Kidney (tissue), 22 donors: ENCODE measurements around the gene CFH. TPM values are rescaled to one million over a fixed set of nuclear protein-coding genes. Genes with fewer than 3 reads are reported as not detected.
A peak's percentile ranks its signal among the peaks of the same experiment; 100 is the strongest.

Experiments used
- DNase-seq, 5 donors: peaks; one replicate each; pipeline ENCODE4 v3.0.0-alpha.2; 2013 to 2020
- FAIRE-seq: peaks from 2 replicates; lab custom pipeline; 2012; peaks lifted over from hg19 to GRCh38; lab: Jason Lieb, UNC
- H3K27ac ChIP-seq, 2 donors: one replicate each; pipeline ENCODE4 v1.7.0; 2013; ENCODE audit warnings: low read depth in 2 of 2, low read length in 2 of 2, inconsistent platforms in 1 of 2
- H3K27me3 ChIP-seq: one replicate; pipeline ENCODE4 v1.7.1; 2013; ENCODE audit warnings: low read length, inconsistent platforms; ENCODE audit not compliant: control insufficient read depth, insufficient read depth
- H3K36me3 ChIP-seq, 3 donors: one replicate each; pipeline versions ENCODE4 v1.7.0 to v1.7.1; 2013; ENCODE audit warnings: low read length in 3 of 3, control low read depth in 1 of 3, inconsistent platforms in 1 of 3; ENCODE audit not compliant: insufficient read depth in 3 of 3, control insufficient read depth in 2 of 3
- H3K4me1 ChIP-seq, 3 donors: one replicate each; pipeline versions ENCODE4 v1.7.0 to v1.7.1; 2013; ENCODE audit warnings: low read length in 3 of 3, inconsistent platforms in 1 of 3, low read depth in 1 of 3; ENCODE audit not compliant: control insufficient read depth in 2 of 3, insufficient read depth in 2 of 3
- H3K4me3 ChIP-seq, 3 donors: one replicate each; pipeline versions ENCODE4 v1.7.0 to v1.8.1; 2013; ENCODE audit warnings: low read length in 3 of 3, control low read depth in 1 of 3, inconsistent platforms in 1 of 3
- H3K9ac ChIP-seq, 3 donors: one replicate each; pipeline versions ENCODE4 v1.7.0 to v1.7.1; 2013; ENCODE audit warnings: low read length in 3 of 3, control low read depth in 1 of 3, inconsistent platforms in 1 of 3
- H3K9me3 ChIP-seq, 3 donors: one replicate each; pipeline versions ENCODE4 v1.7.0 to v1.7.1; 2013; ENCODE audit warnings: low read length in 3 of 3, control low read depth in 1 of 3, inconsistent platforms in 1 of 3; ENCODE audit not compliant: control insufficient read depth in 2 of 3, insufficient read depth in 1 of 3
- CTCF ChIP-seq: IDR thresholded peaks from 3 replicates; pipeline ENCODE4 v1.5.1; 2012; ENCODE audit warnings: mild to moderate bottlenecking, moderate library complexity, borderline replicate concordance; ENCODE audit not compliant: insufficient read depth; ENCODE audit errors: extremely low read depth
- intact Hi-C: fragments of 100-400 bp; cut with DNase I; formaldehyde crosslinking; loops from one replicate; pipeline ENCODE4 v1.11.1; 2022
- long read RNA-seq, 10 donors: library from polyadenylated mRNA in 1 of 10; unstranded in 1 of 10; transcript quantifications; one replicate each; pipeline ENCODE4 v2.0.0 and lab custom pipeline, GENCODE V29; 2021 to 2026
- polyA plus RNA-seq: library from polyadenylated mRNA; stranded (reverse); fragments of 350-450 nt; fragmentation: Illumina TruSeq; extraction: RNeasy Lipid Tissue Mini Kit (QIAGEN cat#74804); gene quantifications from one replicate; pipeline ENCODE4 v1.2.3, GENCODE V29; 2014; ENCODE audit warnings: low read depth, low replicate concordance; ENCODE audit not compliant: insufficient read depth
- total RNA-seq: library from RNA; stranded (reverse); fragmentation: NEBNext Ultra II Directional; extraction: Animal tissue kit (Norgen Biotek cat#: 25700); gene quantifications from one replicate; pipeline ENCODE4 v1.2.1, GENCODE V29; 2021
- donor health status: control.
- donor health status: control.
- donor health status: control.
- donor health status: control.
- donor health status: control.
- donor health status: DM: yes; HTN: yes; CAD: no.
- donor health status: Normal renal cell carcinoma (clear cell type).

The CFH gene
- total RNA-seq, result 99.3 TPM
- 24.8 TPM for polyA plus RNA-seq
- long read RNA-seq, donor 1, full-length matches to known transcripts, result 1 of 1 reads
- long read RNA-seq, donor 1, partial matches to known transcripts, result 0 of 1 reads
- long read RNA-seq, donor 1, other reads (novel, unspliced or antisense), result 0 of 1 reads
- long read RNA-seq, donor 2, full-length matches to known transcripts, result 4 of 4 reads
- long read RNA-seq, donor 2, partial matches to known transcripts, result 0 of 4 reads
- long read RNA-seq, donor 2, other reads (novel, unspliced or antisense), result 0 of 4 reads
- long read RNA-seq, donor 3, partial matches to known transcripts, result 0 of 5 reads
- long read RNA-seq, donor 3, other reads (novel, unspliced or antisense), result 0 of 5 reads
- long read RNA-seq, donor 4, full-length matches to known transcripts, result 4 of 4 reads
- long read RNA-seq, donor 4, partial matches to known transcripts, result 0 of 4 reads
- long read RNA-seq, donor 4, other reads (novel, unspliced or antisense), result 0 of 4 reads
- long read RNA-seq, donor 5, result 0 reads
- long read RNA-seq, donor 6, partial matches to known transcripts, result 0 of 1 reads
- long read RNA-seq, donor 6, other reads (novel, unspliced or antisense), result 0 of 1 reads
- long read RNA-seq, donor 7, full-length matches to known transcripts, result 19 of 37 reads
- long read RNA-seq, donor 7, partial matches to known transcripts, result 14 of 37 reads
- long read RNA-seq, donor 7, other reads (novel, unspliced or antisense), result 4 of 37 reads
- long read RNA-seq, donor 8, partial matches to known transcripts, result 0 of 2 reads
- long read RNA-seq, donor 8, other reads (novel, unspliced or antisense), result 0 of 2 reads
- long read RNA-seq, donor 9, partial matches to known transcripts, result 0 of 1 reads
- long read RNA-seq, donor 9, other reads (novel, unspliced or antisense), result 0 of 1 reads
- long read RNA-seq, donor 10, full-length matches to known transcripts, result 1 of 1 reads
- long read RNA-seq, donor 10, partial matches to known transcripts, result 0 of 1 reads
- long read RNA-seq, donor 10, other reads (novel, unspliced or antisense), result 0 of 1 reads

GRCh38 chr1:196651637-196652215, at the start of gene CFH:
CFH (plus strand) TSS chr1:196652043; CDS start chr1:196652118, 75 bp downstream.
- no peaks in the 10 kb centered on the region for H3K36me3 ChIP-seq
- no peak for TF ChIP-seq CTCF
- H3K4me3 ChIP-seq, result peak within 1 kb of the TSS; percentile 2 to 53 (median 23)
- no peak within 1 kb of the TSS for H3K27ac ChIP-seq
- H3K27me3 ChIP-seq, result no peaks in the 10 kb centered on the region
- H3K9me3 ChIP-seq, result no peaks in the 10 kb centered on the region
- intact Hi-C loops, result no loop called here
- H3K9ac ChIP-seq, result peak within 1 kb of the TSS in 1 of 3 donors; percentile 13
- no peaks in the 10 kb centered on the region for H3K4me1 ChIP-seq
- DNase-seq, result peak in 2 of 5 donors; percentile 22 to 54
- no peak for FAIRE-seq

- DNase-seq, result no peak
- no peak for TF ChIP-seq CTCF
- Histone ChIP-seq H3K4me3 (no peak overlapping the region), H3K9me3 (no peaks in the 10 kb centered on the region), H3K27ac (no peak overlapping the region), H3K36me3 (no peaks in the 10 kb centered on the region), H3K4me1 (no peaks in the 10 kb centered on the region), H3K27me3 (no peaks in the 10 kb centered on the region), H3K9ac (no peak overlapping the region)
- intact Hi-C loops, result no loop called here
- FAIRE-seq, result peak; percentile 11
Observed at GRCh38 chr1:196603651-196604050, 48.2 kb upstream of the CFH start.

GRCh38 chr1:196607981-196608380, 43.9 kb upstream of the CFH start:
- FAIRE-seq (no peak), DNase-seq (no peak)
- intact Hi-C loops, result no loop called here
- Histone ChIP-seq H3K36me3 (no peaks in the 10 kb centered on the region), H3K27ac (peak overlapping the region; percentile 10 to 59), H3K27me3 (no peaks in the 10 kb centered on the region), H3K4me3 (peak overlapping the region; percentile 49 to 94 (median 64)), H3K4me1 (peaks cover 0 to 3% (median 0%) of the 10 kb centered on the region in 3 donors), H3K9ac (peak overlapping the region in 2 of 3 donors; percentile 44 to 89), H3K9me3 (no peaks in the 10 kb centered on the region)
- no peak for TF ChIP-seq CTCF
